ENCODE measurements around the gene MRPL58.

Gene MRPL58

GRCh38 chr17:75030161-75030560 lies 17.7 kb downstream of the MRPL58 start:
- no peak for DNase-seq (ENCODE audit: low read depth)
- TF ChIP-seq CTCF (IDR thresholded peaks at IDR 0.05; ENCODE audit: control insufficient read depth, insufficient read depth, low read depth, low read length, missing control alignments): no peak
- no peak overlapping the region for H3K4me3 ChIP-seq (ENCODE audit: control insufficient read depth, low read depth, low read length)

- peak overlapping the region; percentile 67 for H3K4me3 ChIP-seq (ENCODE audit: control insufficient read depth, low read depth, low read length)
- no peak for TF ChIP-seq CTCF (IDR thresholded peaks at IDR 0.05; ENCODE audit: control insufficient read depth, insufficient read depth, low read depth, low read length, missing control alignments)
- DNase-seq (ENCODE audit: low read depth): no peak
Measured at GRCh38 chr17:75031972-75032719, 19.7 kb downstream of the MRPL58 start.

- peak overlapping the region; percentile 67 for H3K4me3 ChIP-seq (ENCODE audit: control insufficient read depth, low read depth, low read length)
- no peak for DNase-seq (ENCODE audit: low read depth)
- TF ChIP-seq CTCF (IDR thresholded peaks at IDR 0.05; ENCODE audit: control insufficient read depth, insufficient read depth, low read depth, low read length, missing control alignments): no peak
Measured at GRCh38 chr17:75032720-75033280, 20.3 kb downstream of the MRPL58 start.

- peak; percentile 71 for DNase-seq (ENCODE audit: low read depth)
- TF ChIP-seq CTCF (IDR thresholded peaks at IDR 0.05; ENCODE audit: control insufficient read depth, insufficient read depth, low read depth, low read length, missing control alignments): no peak
- H3K4me3 ChIP-seq (ENCODE audit: control insufficient read depth, low read depth, low read length): peak overlapping the region; percentile 67
Measured at GRCh38 chr17:75033346-75034235, 21.1 kb downstream of the MRPL58 start.

- H3K4me3 ChIP-seq (ENCODE audit: control insufficient read depth, low read depth, low read length): peak overlapping the region; percentile 67
- DNase-seq (ENCODE audit: low read depth): no peak
- TF ChIP-seq CTCF (IDR thresholded peaks at IDR 0.05; ENCODE audit: control insufficient read depth, insufficient read depth, low read depth, low read length, missing control alignments): peak; percentile 25
Measured at GRCh38 chr17:75034236-75034908, 21.9 kb downstream of the MRPL58 start.

GRCh38 chr17:75036643-75037268 lies 24.3 kb downstream of the MRPL58 start:
- H3K4me3 ChIP-seq (ENCODE audit: control insufficient read depth, low read depth, low read length): no peak overlapping the region
- TF ChIP-seq CTCF (IDR thresholded peaks at IDR 0.05; ENCODE audit: control insufficient read depth, insufficient read depth, low read depth, low read length, missing control alignments): no peak
- no peak for DNase-seq (ENCODE audit: low read depth)

All from AG09309 (cell line).